Osteoblast (primary cell): ENCODE results near the gene WNK2. TPM values are rescaled to one million over a fixed set of nuclear protein-coding genes. Genes with fewer than 3 reads are reported as not detected.

Source experiments
- DNase-seq: peaks from one replicate; pipeline ENCODE4 v3.0.0; 2011; ENCODE audit warnings: low spot score, mixed read lengths; ENCODE audit not compliant: insufficient read length; ENCODE audit errors: missing footprints
- H2AFZ ChIP-seq: 2 replicates; pipeline ENCODE4 v1.6.0; 2011; ENCODE audit warnings: mild to moderate bottlenecking, low read length
- H3K27ac ChIP-seq: 2 replicates; pipeline ENCODE4 v1.5.1; 2011; ENCODE audit warnings: mild to moderate bottlenecking, low read depth, low read length, moderate library complexity
- H3K27me3 ChIP-seq: 2 replicates; pipeline ENCODE4 v1.6.0; 2012; ENCODE audit warnings: mild to moderate bottlenecking, control low read depth, inconsistent platforms, low read length, moderate library complexity; ENCODE audit not compliant: insufficient read depth
- H3K36me3 ChIP-seq: 2 replicates; pipeline ENCODE4 v1.5.1; 2011; ENCODE audit warnings: mild to moderate bottlenecking, low read length, control low read depth, moderate library complexity; ENCODE audit not compliant: insufficient read depth
- H3K4me1 ChIP-seq: 2 replicates; pipeline ENCODE4 v1.5.1; 2011; ENCODE audit warnings: mild to moderate bottlenecking, low read length, control low read depth, moderate library complexity; ENCODE audit not compliant: insufficient read depth
- H3K4me2 ChIP-seq: 2 replicates; pipeline ENCODE4 v1.6.0; 2011; ENCODE audit warnings: mild to moderate bottlenecking, low read length; ENCODE audit not compliant: insufficient read depth
- H3K4me3 ChIP-seq: fragments of 200-600 bp; sonication (generic); 3 replicates; pipeline ENCODE4 v1.5.1; 2012; ENCODE audit warnings: mild to moderate bottlenecking, low read length, inconsistent platforms; ENCODE audit not compliant: insufficient read depth
- H3K79me2 ChIP-seq: 2 replicates; pipeline ENCODE4 v1.6.0; 2012; ENCODE audit warnings: mild to moderate bottlenecking, low read length, control low read depth, inconsistent platforms; ENCODE audit not compliant: insufficient read depth
- H3K9me3 ChIP-seq: 2 replicates; pipeline ENCODE4 v1.5.1; 2011; ENCODE audit warnings: low read depth, low read length, control low read depth
- H4K20me1 ChIP-seq: 2 replicates; pipeline ENCODE4 v1.6.0; 2012; ENCODE audit warnings: mild to moderate bottlenecking, low read length, control low read depth; ENCODE audit not compliant: insufficient read depth
- total RNA-seq: library from RNA; depleted of rRNA; stranded (reverse); fragments of >200 nt; gene quantifications from 2 replicates; pipeline ENCODE4 v1.2.3, GENCODE V29; 2012
- TF ChIP-seq, protein P1 (sequence below): IDR thresholded peaks from 2 replicates; pipeline ENCODE4 v1.5.1; 2011; ENCODE audit warnings: mild to moderate bottlenecking, low read depth, low read length, moderate library complexity; ENCODE audit errors: extremely low read depth

WNK2 gene
- total RNA-seq, 1 donor: not detected

GRCh38 chr9:93186215-93186945, 2.4 kb downstream of the WNK2 start:
- H3K4me3 ChIP-seq: no peak overlapping the region
- no peaks in the 10 kb centered on the region for H3K79me2 ChIP-seq
- no peaks in the 10 kb centered on the region for H3K9me3 ChIP-seq
- TF ChIP-seq, protein P1, sequence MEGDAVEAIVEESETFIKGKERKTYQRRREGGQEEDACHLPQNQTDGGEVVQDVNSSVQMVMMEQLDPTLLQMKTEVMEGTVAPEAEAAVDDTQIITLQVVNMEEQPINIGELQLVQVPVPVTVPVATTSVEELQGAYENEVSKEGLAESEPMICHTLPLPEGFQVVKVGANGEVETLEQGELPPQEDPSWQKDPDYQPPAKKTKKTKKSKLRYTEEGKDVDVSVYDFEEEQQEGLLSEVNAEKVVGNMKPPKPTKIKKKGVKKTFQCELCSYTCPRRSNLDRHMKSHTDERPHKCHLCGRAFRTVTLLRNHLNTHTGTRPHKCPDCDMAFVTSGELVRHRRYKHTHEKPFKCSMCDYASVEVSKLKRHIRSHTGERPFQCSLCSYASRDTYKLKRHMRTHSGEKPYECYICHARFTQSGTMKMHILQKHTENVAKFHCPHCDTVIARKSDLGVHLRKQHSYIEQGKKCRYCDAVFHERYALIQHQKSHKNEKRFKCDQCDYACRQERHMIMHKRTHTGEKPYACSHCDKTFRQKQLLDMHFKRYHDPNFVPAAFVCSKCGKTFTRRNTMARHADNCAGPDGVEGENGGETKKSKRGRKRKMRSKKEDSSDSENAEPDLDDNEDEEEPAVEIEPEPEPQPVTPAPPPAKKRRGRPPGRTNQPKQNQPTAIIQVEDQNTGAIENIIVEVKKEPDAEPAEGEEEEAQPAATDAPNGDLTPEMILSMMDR: no peak
- H3K4me2 ChIP-seq: no peak overlapping the region
- no peak overlapping the region for H2AFZ ChIP-seq
- H3K36me3 ChIP-seq: no peaks in the 10 kb centered on the region
- H3K27me3 ChIP-seq: peaks cover 32% of the 10 kb centered on the region
- peak; percentile 87 for DNase-seq
- H4K20me1 ChIP-seq: no peaks in the 10 kb centered on the region
- no peak overlapping the region for H3K27ac ChIP-seq
- no peaks in the 10 kb centered on the region for H3K4me1 ChIP-seq

GRCh38 chr9:93187047-93187446, 3.1 kb downstream of the WNK2 start:
- H3K79me2 ChIP-seq: no peaks in the 10 kb centered on the region
- H3K4me1 ChIP-seq: no peaks in the 10 kb centered on the region
- no peak overlapping the region for H3K4me3 ChIP-seq
- no peaks in the 10 kb centered on the region for H4K20me1 ChIP-seq
- H2AFZ ChIP-seq: no peak overlapping the region
- DNase-seq: peak; percentile 84
- H3K27me3 ChIP-seq: peaks cover 28% of the 10 kb centered on the region
- no peak overlapping the region for H3K4me2 ChIP-seq
- no peak overlapping the region for H3K27ac ChIP-seq
- H3K9me3 ChIP-seq: no peaks in the 10 kb centered on the region
- no peaks in the 10 kb centered on the region for H3K36me3 ChIP-seq
- TF ChIP-seq, protein P1: no peak

- no peak overlapping the region for H3K4me3 ChIP-seq
- TF ChIP-seq, protein P1: no peak
- no peaks in the 10 kb centered on the region for H3K36me3 ChIP-seq
- H2AFZ ChIP-seq: no peak overlapping the region
- no peaks in the 10 kb centered on the region for H3K79me2 ChIP-seq
- no peak overlapping the region for H3K27ac ChIP-seq
- H4K20me1 ChIP-seq: no peaks in the 10 kb centered on the region
- H3K4me1 ChIP-seq: no peaks in the 10 kb centered on the region
- DNase-seq: peak; percentile 83
- H3K9me3 ChIP-seq: no peaks in the 10 kb centered on the region
- peaks cover 22% of the 10 kb centered on the region for H3K27me3 ChIP-seq
- H3K4me2 ChIP-seq: no peak overlapping the region
Measured at GRCh38 chr9:93187574-93187973, 3.6 kb downstream of the WNK2 start.

GRCh38 chr9:93188426-93189368, 4.8 kb downstream of the WNK2 start:
- no peak overlapping the region for H3K27ac ChIP-seq
- no peak overlapping the region for H3K4me3 ChIP-seq
- DNase-seq: peak; percentile 67
- H3K4me2 ChIP-seq: no peak overlapping the region
- H3K9me3 ChIP-seq: no peaks in the 10 kb centered on the region
- TF ChIP-seq, protein P1: no peak
- H3K4me1 ChIP-seq: no peaks in the 10 kb centered on the region
- H3K27me3 ChIP-seq: peaks cover 11% of the 10 kb centered on the region
- no peaks in the 10 kb centered on the region for H4K20me1 ChIP-seq
- H2AFZ ChIP-seq: no peak overlapping the region
- no peaks in the 10 kb centered on the region for H3K79me2 ChIP-seq
- H3K36me3 ChIP-seq: no peaks in the 10 kb centered on the region
